ENCODE measurements around the gene CCDC3.

The CCDC3 gene

GRCh38 chr10:13048762-13049161, 47.2 kb upstream of the CCDC3 start:
- TF ChIP-seq CTCF (IDR thresholded peaks at IDR 0.05; ENCODE audit: low read depth, low read length, poor library complexity, severe bottlenecking) (no peak), EZH2phosphoT487 (IDR thresholded peaks at IDR 0.05; ENCODE audit: borderline replicate concordance, low read length) (no peak)
- H3F3A ChIP-seq (ENCODE audit: control insufficient read depth, insufficient read depth), result no peaks in the 10 kb centered on the region
- no peak overlapping the region for H3K4me3 ChIP-seq (ENCODE audit: low read length)
- H3K9me3 ChIP-seq (ENCODE audit: control insufficient read depth, insufficient read depth, low read length), result no peaks in the 10 kb centered on the region
- no peak overlapping the region for H3K27ac ChIP-seq (ENCODE audit: low read depth, low read length)
- no peaks in the 10 kb centered on the region for H3K9me2 ChIP-seq (replicated peaks; ENCODE audit: control insufficient read depth, low read length)
- no peak overlapping the region for H3K4me2 ChIP-seq (ENCODE audit: low read length)
- no peaks in the 10 kb centered on the region for H4K20me1 ChIP-seq (ENCODE audit: control insufficient read depth, insufficient read depth, low read depth, low read length)
- H3K79me2 ChIP-seq (ENCODE audit: control insufficient read depth, low read length), result no peaks in the 10 kb centered on the region
- H3K4me1 ChIP-seq (ENCODE audit: control insufficient read depth, low read length), result no peaks in the 10 kb centered on the region
- H3K36me3 ChIP-seq (ENCODE audit: control insufficient read depth, low read length), result no peaks in the 10 kb centered on the region
- peaks cover 3% of the 10 kb centered on the region; the same call in 1 of the 2 replicates for H3K27me3 ChIP-seq (ENCODE audit: control insufficient read depth, low read length)

GRCh38 chr10:13047529-13048206, 46.2 kb upstream of the CCDC3 start:
- H3K27ac ChIP-seq (ENCODE audit: low read depth, low read length), result no peak overlapping the region
- H3K36me3 ChIP-seq (ENCODE audit: control insufficient read depth, low read length), result no peaks in the 10 kb centered on the region
- no peaks in the 10 kb centered on the region for H3F3A ChIP-seq (ENCODE audit: control insufficient read depth, insufficient read depth)
- no peak overlapping the region for H3K4me3 ChIP-seq (ENCODE audit: low read length)
- H4K20me1 ChIP-seq (ENCODE audit: control insufficient read depth, insufficient read depth, low read depth, low read length), result no peaks in the 10 kb centered on the region
- H3K27me3 ChIP-seq (ENCODE audit: control insufficient read depth, low read length), result peaks cover 3% of the 10 kb centered on the region; the same call in 1 of the 2 replicates
- H3K4me2 ChIP-seq (ENCODE audit: low read length), result no peak overlapping the region
- H3K4me1 ChIP-seq (ENCODE audit: control insufficient read depth, low read length), result no peaks in the 10 kb centered on the region
- no peaks in the 10 kb centered on the region for H3K79me2 ChIP-seq (ENCODE audit: control insufficient read depth, low read length)
- TF ChIP-seq EZH2phosphoT487 (IDR thresholded peaks at IDR 0.05; ENCODE audit: borderline replicate concordance, low read length), result no peak
- TF ChIP-seq CTCF (IDR thresholded peaks at IDR 0.05; ENCODE audit: low read depth, low read length, poor library complexity, severe bottlenecking), result no peak
- no peaks in the 10 kb centered on the region for H3K9me2 ChIP-seq (replicated peaks; ENCODE audit: control insufficient read depth, low read length)
- no peaks in the 10 kb centered on the region for H3K9me3 ChIP-seq (ENCODE audit: control insufficient read depth, insufficient read depth, low read length)

- Histone ChIP-seq H3K79me2 (ENCODE audit: control insufficient read depth, low read length) (no peaks in the 10 kb centered on the region), H3K9me2 (replicated peaks; ENCODE audit: control insufficient read depth, low read length) (no peaks in the 10 kb centered on the region), H3F3A (ENCODE audit: control insufficient read depth, insufficient read depth) (no peaks in the 10 kb centered on the region), H3K27ac (ENCODE audit: low read depth, low read length) (no peak overlapping the region), H4K20me1 (ENCODE audit: control insufficient read depth, insufficient read depth, low read depth, low read length) (no peaks in the 10 kb centered on the region), H3K4me3 (ENCODE audit: low read length) (no peak overlapping the region), H3K27me3 (ENCODE audit: control insufficient read depth, low read length) (peaks cover 3% of the 10 kb centered on the region; the same call in 1 of the 2 replicates), H3K9me3 (ENCODE audit: control insufficient read depth, insufficient read depth, low read length) (no peaks in the 10 kb centered on the region), H3K4me1 (ENCODE audit: control insufficient read depth, low read length) (no peaks in the 10 kb centered on the region), H3K36me3 (ENCODE audit: control insufficient read depth, low read length) (no peaks in the 10 kb centered on the region), H3K4me2 (ENCODE audit: low read length) (no peak overlapping the region)
- TF ChIP-seq EZH2phosphoT487 (IDR thresholded peaks at IDR 0.05; ENCODE audit: borderline replicate concordance, low read length) (no peak), CTCF (IDR thresholded peaks at IDR 0.05; ENCODE audit: low read depth, low read length, poor library complexity, severe bottlenecking) (no peak)
Measured at GRCh38 chr10:13046851-13047528, 45.5 kb upstream of the CCDC3 start.

All from DOHH2 (cell line).